SK-N-MC (cell line): ENCODE measurements around the gene ARNT2.

Source experiments
- DNase-seq: peaks from one replicate; pipeline ENCODE4 v3.0.0-alpha.2; 2011; ENCODE audit warnings: low read depth, low spot score
- H3K27ac ChIP-seq: fragments of 200-600 bp; sonication (generic); 2 replicates; pipeline ENCODE4 v1.5.1; 2016; ENCODE audit warnings: mixed run types
- H3K36me3 ChIP-seq: fragments of 200-600 bp; sonication (generic); 2 replicates; pipeline ENCODE4 v1.6.1; 2017; ENCODE audit warnings: antibody characterized with exemption, low read length, mixed read lengths; ENCODE audit not compliant: insufficient read depth
- H3K4me3 ChIP-seq: fragments of 200-600 bp; sonication (generic); 2 replicates; pipeline ENCODE4 v1.5.1; 2016
- H3K9ac ChIP-seq: fragments of 200-600 bp; sonication (generic); 2 replicates; pipeline ENCODE4 v1.8.0; 2017; ENCODE audit warnings: mixed run types, mixed read lengths; ENCODE audit not compliant: insufficient read length
- H3K9me3 ChIP-seq: fragments of 200-600 bp; sonication (generic); 2 replicates; pipeline ENCODE4 v1.6.1; 2017; ENCODE audit warnings: low read depth, mild to moderate bottlenecking, antibody characterized with exemption, low read length, moderate library complexity, mixed read lengths
- EZH2 ChIP-seq: fragments of 200-600 bp; sonication (generic); IDR thresholded peaks from one replicate; pipeline ENCODE4 v1.6.1; 2017; ENCODE audit warnings: antibody characterized with exemption
- FOXP2 ChIP-seq: optimal IDR thresholded peaks from 2 replicates; pipeline ENCODE3; 2011; ENCODE audit warnings: mild to moderate bottlenecking, moderate library complexity; ENCODE audit not compliant: insufficient read depth; ENCODE audit errors: extremely low read length, control extremely low read depth
- POLR2AphosphoS5 ChIP-seq: IDR thresholded peaks from 2 replicates; pipeline ENCODE4 v1.6.1; 2012; ENCODE audit warnings: mild to moderate bottlenecking, low read depth, low read length, borderline replicate concordance

ARNT2 gene

DNA sequence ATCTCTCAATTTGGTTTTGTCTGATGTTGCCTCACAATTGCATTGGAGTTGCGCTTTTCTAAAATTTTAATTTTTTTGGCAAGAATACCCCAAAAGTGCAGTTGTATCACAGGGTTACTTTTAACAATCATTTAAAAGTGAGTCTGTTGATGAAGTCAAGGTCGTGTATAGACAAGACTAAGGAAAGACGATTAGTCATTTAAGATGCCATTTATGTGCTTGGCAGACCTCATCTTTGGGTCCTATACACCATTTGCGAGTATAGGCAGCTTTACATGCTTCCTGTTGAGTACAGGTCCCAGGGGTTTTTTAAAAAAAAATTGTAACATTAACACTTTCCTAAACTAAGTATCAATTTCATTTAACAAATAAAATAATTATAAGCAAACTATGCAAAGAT lies 12.5 kb downstream of the ARNT2 start:
- Histone ChIP-seq H3K36me3 (no peaks in the 10 kb centered on the region), H3K9me3 (no peaks in the 10 kb centered on the region), H3K27ac (no peak overlapping the region), H3K9ac (no peak overlapping the region), H3K4me3 (no peak overlapping the region)
- DNase-seq, result no peak
- TF ChIP-seq EZH2, result no peak
- TF ChIP-seq POLR2AphosphoS5, result no peak
- no peak for TF ChIP-seq FOXP2

GRCh38 chr15:80418892-80419537 lies 14.8 kb downstream of the ARNT2 start:
- TF ChIP-seq EZH2 (no peak), FOXP2 (no peak), POLR2AphosphoS5 (no peak)
- H3K9ac ChIP-seq, result no peak overlapping the region
- DNase-seq, result no peak
- H3K9me3 ChIP-seq, result no peaks in the 10 kb centered on the region
- H3K27ac ChIP-seq, result no peak overlapping the region
- H3K36me3 ChIP-seq, result no peaks in the 10 kb centered on the region
- no peak overlapping the region for H3K4me3 ChIP-seq

DNA sequence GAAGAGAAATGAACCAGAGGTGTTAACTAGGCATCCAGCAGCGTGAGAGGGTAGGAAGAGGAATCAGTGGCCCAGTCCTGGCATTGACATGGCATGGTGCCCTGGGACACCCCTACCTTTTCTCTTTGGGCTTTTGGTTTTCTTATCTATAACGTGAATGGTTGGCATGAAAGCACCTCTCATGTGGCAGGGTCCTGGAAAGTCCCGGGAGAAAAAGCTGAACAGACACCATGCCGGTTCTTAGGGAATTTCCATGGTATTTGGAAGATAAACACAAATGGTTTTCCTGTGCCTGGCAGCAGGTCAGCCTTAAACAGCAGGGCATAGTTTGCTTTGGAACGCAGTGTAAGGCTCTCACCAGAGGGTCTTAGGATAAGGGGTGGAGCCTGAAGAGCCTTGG lies 15.4 kb downstream of the ARNT2 start:
- no peak overlapping the region for H3K4me3 ChIP-seq
- no peaks in the 10 kb centered on the region for H3K36me3 ChIP-seq
- TF ChIP-seq EZH2 (no peak), FOXP2 (no peak), POLR2AphosphoS5 (no peak)
- no peak for DNase-seq
- no peak overlapping the region for H3K9ac ChIP-seq
- H3K9me3 ChIP-seq, result no peaks in the 10 kb centered on the region
- no peak overlapping the region for H3K27ac ChIP-seq

GRCh38 chr15:80420658-80421057 lies 16.5 kb downstream of the ARNT2 start:
- DNase-seq, result no peak
- H3K27ac ChIP-seq, result no peak overlapping the region
- TF ChIP-seq EZH2 (no peak), FOXP2 (no peak), POLR2AphosphoS5 (no peak)
- no peak overlapping the region for H3K9ac ChIP-seq
- H3K4me3 ChIP-seq, result no peak overlapping the region
- no peaks in the 10 kb centered on the region for H3K9me3 ChIP-seq
- H3K36me3 ChIP-seq, result no peaks in the 10 kb centered on the region

GRCh38 chr15:80423215-80423614 lies 19.0 kb downstream of the ARNT2 start:
- H3K9ac ChIP-seq, result no peak overlapping the region
- TF ChIP-seq EZH2 (no peak), FOXP2 (no peak), POLR2AphosphoS5 (no peak)
- H3K9me3 ChIP-seq, result no peaks in the 10 kb centered on the region
- H3K4me3 ChIP-seq, result no peak overlapping the region
- no peak for DNase-seq
- H3K27ac ChIP-seq, result no peak overlapping the region
- H3K36me3 ChIP-seq, result no peaks in the 10 kb centered on the region

GRCh38 chr15:80424381-80424780 lies 20.2 kb downstream of the ARNT2 start:
- TF ChIP-seq FOXP2, result no peak
- no peak for TF ChIP-seq POLR2AphosphoS5
- TF ChIP-seq EZH2, result no peak
- Histone ChIP-seq H3K9ac (no peak overlapping the region), H3K27ac (no peak overlapping the region), H3K36me3 (no peaks in the 10 kb centered on the region), H3K4me3 (no peak overlapping the region), H3K9me3 (no peaks in the 10 kb centered on the region)
- DNase-seq, result no peak

DNA sequence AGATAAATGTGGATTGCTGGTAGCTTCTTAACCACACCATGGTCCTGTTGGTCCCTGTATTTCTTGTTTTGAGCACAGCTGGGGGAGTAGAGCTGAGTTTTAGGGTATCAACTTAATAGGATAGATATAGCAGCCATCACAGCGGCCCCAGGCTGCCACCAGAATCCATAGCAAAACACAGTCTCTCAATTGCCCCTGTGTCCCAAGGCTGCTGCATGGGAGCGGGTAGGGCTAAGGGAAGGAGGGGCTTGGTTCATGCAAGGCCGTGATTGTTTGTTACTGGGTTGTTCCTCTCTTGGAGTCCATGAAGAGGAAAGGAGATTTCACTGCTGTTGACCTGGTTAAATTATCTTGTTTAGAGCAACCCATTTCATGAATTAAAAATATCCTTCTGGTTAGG lies 22.1 kb downstream of the ARNT2 start:
- Histone ChIP-seq H3K36me3 (no peaks in the 10 kb centered on the region), H3K9me3 (no peaks in the 10 kb centered on the region), H3K4me3 (no peak overlapping the region), H3K9ac (no peak overlapping the region), H3K27ac (no peak overlapping the region)
- no peak for TF ChIP-seq POLR2AphosphoS5
- no peak for TF ChIP-seq EZH2
- TF ChIP-seq FOXP2, result no peak
- DNase-seq, result no peak

DNA sequence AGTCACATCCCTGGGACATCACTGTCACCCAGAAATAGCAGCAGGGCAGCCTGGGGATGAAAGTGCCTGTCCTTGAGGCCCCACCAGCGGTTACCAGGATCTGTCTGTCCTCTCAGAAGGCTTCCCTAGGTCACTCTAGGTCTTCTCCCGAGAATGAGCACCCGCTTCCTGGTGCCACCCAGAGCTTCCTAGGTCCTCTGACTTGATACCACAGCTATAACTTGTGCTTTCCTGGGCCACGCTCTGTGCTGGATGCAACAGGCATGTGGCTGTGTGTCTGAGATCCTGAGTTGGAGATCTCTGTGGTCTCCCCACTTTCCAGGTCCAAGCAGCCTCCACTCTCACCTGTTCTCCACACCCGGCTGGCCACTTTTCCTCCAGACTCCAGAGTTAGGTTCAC lies 25.8 kb downstream of the ARNT2 start:
- DNase-seq, result no peak
- no peaks in the 10 kb centered on the region for H3K36me3 ChIP-seq
- no peak overlapping the region for H3K9ac ChIP-seq
- no peak overlapping the region for H3K27ac ChIP-seq
- no peaks in the 10 kb centered on the region for H3K9me3 ChIP-seq
- no peak overlapping the region for H3K4me3 ChIP-seq
- TF ChIP-seq POLR2AphosphoS5 (no peak), EZH2 (no peak)

DNA sequence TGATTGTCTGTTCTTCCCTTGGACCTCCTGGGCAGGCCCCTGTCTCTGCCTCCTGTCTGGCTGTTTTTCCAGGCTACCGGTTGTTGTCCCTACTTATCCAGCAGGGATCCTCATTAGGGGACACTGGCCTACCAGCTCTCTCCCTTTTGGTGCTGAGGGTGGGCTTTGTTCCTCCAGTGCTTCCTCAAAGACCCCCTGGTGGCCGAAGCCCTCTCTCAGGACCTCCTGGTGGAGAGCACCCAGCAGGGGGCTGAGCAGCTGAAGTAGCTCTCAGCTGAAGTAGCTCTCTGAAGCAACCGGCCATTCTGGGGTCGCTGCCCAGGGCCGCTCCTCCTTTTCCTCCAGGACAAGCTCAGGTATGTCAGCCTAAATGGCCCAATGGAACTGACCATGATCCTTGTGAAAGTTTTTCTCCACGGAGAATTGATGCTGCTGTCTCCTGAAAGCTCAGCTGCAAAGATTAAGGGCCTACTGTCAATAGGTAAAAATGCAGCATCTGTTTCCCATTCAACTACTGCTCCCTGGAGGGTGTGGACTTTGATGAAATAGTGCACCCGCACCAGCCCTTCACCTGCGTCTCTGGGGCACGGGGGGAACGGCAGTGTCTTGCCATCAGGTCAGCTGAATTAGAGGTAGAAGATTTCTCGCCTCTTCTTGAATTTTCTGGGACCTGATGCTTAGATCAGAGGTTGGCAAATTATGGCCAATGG lies 27.6 kb downstream of the ARNT2 start:
- H3K9ac ChIP-seq, result no peak overlapping the region
- H3K9me3 ChIP-seq, result no peaks in the 10 kb centered on the region
- TF ChIP-seq EZH2 (no peak), POLR2AphosphoS5 (no peak), FOXP2 (no peak)
- no peak overlapping the region for H3K4me3 ChIP-seq
- no peaks in the 10 kb centered on the region for H3K36me3 ChIP-seq
- H3K27ac ChIP-seq, result no peak overlapping the region
- no peak for DNase-seq
